Bronchial epithelial cell (primary cell): Measurements from ENCODE around the gene BTBD2. TPM values are rescaled to one million over a fixed set of nuclear protein-coding genes. Genes with fewer than 3 reads are reported as not detected.

Source experiments
- DNase-seq: peaks from one replicate; pipeline ENCODE4 v3.0.0-alpha.2; 2010; ENCODE audit warnings: low read depth
- FAIRE-seq: peaks from 2 replicates; lab custom pipeline; 2011; peaks lifted over from hg19 to GRCh38; lab: Jason Lieb, UNC
- H3K27me3 ChIP-seq: 2 replicates; pipeline ENCODE4 v1.5.1; 2011; ENCODE audit warnings: low read length; ENCODE audit not compliant: control insufficient read depth, insufficient read depth
- H3K36me3 ChIP-seq: 2 replicates; pipeline ENCODE4 v1.5.1; 2011; ENCODE audit warnings: low read length; ENCODE audit not compliant: control insufficient read depth, insufficient read depth
- H3K4me3 ChIP-seq: 2 replicates; pipeline ENCODE4 v1.5.1; 2011; ENCODE audit warnings: mild to moderate bottlenecking, low read depth, low read length, control low read depth
- CTCF ChIP-seq: IDR thresholded peaks from 2 replicates; pipeline ENCODE4 v1.5.1; 2011; ENCODE audit warnings: mild to moderate bottlenecking, moderate library complexity, low read length, control low read depth, inconsistent platforms; ENCODE audit not compliant: insufficient read depth, severe bottlenecking
- total RNA-seq: library from RNA; depleted of rRNA; stranded (reverse); fragments of >200 nt; gene quantifications from 2 replicates; pipeline ENCODE4 v1.2.1, GENCODE V29; 2014

BTBD2 gene
- total RNA-seq, 1 donor from 2014 or later: 23.2 TPM

GRCh38 chr19:1968279-1969175 is 47.0 kb downstream of the BTBD2 start:
- DNase-seq: no peak
- Histone ChIP-seq H3K4me3 (no peak overlapping the region), H3K27me3 (no peaks in the 10 kb centered on the region), H3K36me3 (peaks cover 16% of the 10 kb centered on the region)
- TF ChIP-seq CTCF: no peak
- no peak for FAIRE-seq

- peaks cover 21% of the 10 kb centered on the region for H3K36me3 ChIP-seq
- TF ChIP-seq CTCF: no peak
These were observed 48.4 kb downstream of the BTBD2 start for GRCh38 chr19:1967087-1967608.

GRCh38 chr19:1962674-1963073 is 52.8 kb downstream of the BTBD2 start:
- no peak for TF ChIP-seq CTCF
- DNase-seq: no peak
- Histone ChIP-seq H3K36me3 (peaks cover 13% of the 10 kb centered on the region), H3K27me3 (no peaks in the 10 kb centered on the region), H3K4me3 (no peak overlapping the region)
- no peak for FAIRE-seq

More at GRCh38 chr19:1967087-1967608, 48.4 kb downstream of the BTBD2 start:
- DNase-seq (no peak), FAIRE-seq (no peak)
- Histone ChIP-seq H3K27me3 (no peaks in the 10 kb centered on the region), H3K4me3 (no peak overlapping the region)

- no peak for FAIRE-seq
- no peak for TF ChIP-seq CTCF
- Histone ChIP-seq H3K4me3 (no peak overlapping the region), H3K36me3 (peaks cover 10% of the 10 kb centered on the region), H3K27me3 (no peaks in the 10 kb centered on the region)
- DNase-seq: no peak
These were observed 54.3 kb downstream of the BTBD2 start for GRCh38 chr19:1961000-1961883.

GRCh38 chr19:1959928-1960589 is 55.5 kb downstream of the BTBD2 start:
- no peak for TF ChIP-seq CTCF
- Histone ChIP-seq H3K36me3 (peaks cover 11% of the 10 kb centered on the region), H3K27me3 (no peaks in the 10 kb centered on the region), H3K4me3 (no peak overlapping the region)
- DNase-seq (no peak), FAIRE-seq (no peak)
